MM.1S (cell line): Measurements from ENCODE around the gene GPR148.

Experiments used
- EZH2 ChIP-seq: fragments of 300-600 bp; sonication (generic); optimal IDR thresholded peaks from 2 replicates; pipeline ENCODE3; 2017; ENCODE audit warnings: low read depth, mild to moderate bottlenecking, antibody characterized with exemption, low read length, mixed read lengths
- EZH2phosphoT487 ChIP-seq: fragments of 300-600 bp; sonication (generic); IDR thresholded peaks from 2 replicates; pipeline ENCODE4 v1.6.1; 2018; ENCODE audit warnings: antibody characterized with exemption, low read length
- TF ChIP-seq, protein P1 (sequence below): fragments of 300-600 bp; sonication (generic); IDR thresholded peaks from 2 replicates; pipeline ENCODE4 v1.5.1; 2016; ENCODE audit warnings: antibody characterized with exemption, low read length, mixed read lengths

GRCh38 chr2:130724455-130724854 lies 4.4 kb upstream of the GPR148 start:
- TF ChIP-seq, protein P1, sequence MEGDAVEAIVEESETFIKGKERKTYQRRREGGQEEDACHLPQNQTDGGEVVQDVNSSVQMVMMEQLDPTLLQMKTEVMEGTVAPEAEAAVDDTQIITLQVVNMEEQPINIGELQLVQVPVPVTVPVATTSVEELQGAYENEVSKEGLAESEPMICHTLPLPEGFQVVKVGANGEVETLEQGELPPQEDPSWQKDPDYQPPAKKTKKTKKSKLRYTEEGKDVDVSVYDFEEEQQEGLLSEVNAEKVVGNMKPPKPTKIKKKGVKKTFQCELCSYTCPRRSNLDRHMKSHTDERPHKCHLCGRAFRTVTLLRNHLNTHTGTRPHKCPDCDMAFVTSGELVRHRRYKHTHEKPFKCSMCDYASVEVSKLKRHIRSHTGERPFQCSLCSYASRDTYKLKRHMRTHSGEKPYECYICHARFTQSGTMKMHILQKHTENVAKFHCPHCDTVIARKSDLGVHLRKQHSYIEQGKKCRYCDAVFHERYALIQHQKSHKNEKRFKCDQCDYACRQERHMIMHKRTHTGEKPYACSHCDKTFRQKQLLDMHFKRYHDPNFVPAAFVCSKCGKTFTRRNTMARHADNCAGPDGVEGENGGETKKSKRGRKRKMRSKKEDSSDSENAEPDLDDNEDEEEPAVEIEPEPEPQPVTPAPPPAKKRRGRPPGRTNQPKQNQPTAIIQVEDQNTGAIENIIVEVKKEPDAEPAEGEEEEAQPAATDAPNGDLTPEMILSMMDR: no peak
- no peak for TF ChIP-seq EZH2
- TF ChIP-seq EZH2phosphoT487: no peak
